H1 (cell line): ENCODE data around the gene ITPK1. TPM values are rescaled to one million over a fixed set of nuclear protein-coding genes. Genes with fewer than 3 reads are reported as not detected.

Experiments used
- CTCF ChIA-PET: fragments of 300-600 bp; sonication (Branson Sonifier 250); formaldehyde crosslinking; loops from one replicate; lab custom pipeline; 2021; ENCODE audit not compliant: partially characterized antibody; lab: Charles Lee
- POLR2A ChIA-PET: fragments of 300-600 bp; sonication (Branson Sonifier 250); formaldehyde crosslinking; loops from one replicate; lab custom pipeline; 2021; ENCODE audit warnings: inconsistent platforms; ENCODE audit not compliant: partially characterized antibody; lab: Charles Lee
- DNase-seq, 2 experiments: peaks; one replicate each; pipeline versions ENCODE4 v3.0.0 to v3.0.0-alpha.2; 2010 to 2022; ENCODE audit warnings: low spot score in 2 of 2, low read depth in 1 of 2, mixed read lengths in 1 of 2
- FAIRE-seq: peaks from 2 replicates; lab custom pipeline; 2011; peaks lifted over from hg19 to GRCh38; lab: Jason Lieb, UNC
- H2AFZ ChIP-seq: 2 replicates; pipeline ENCODE4 v1.8.1; 2012; ENCODE audit warnings: low read length, inconsistent platforms
- H2AK5ac ChIP-seq: 2 replicates; pipeline ENCODE4 v1.6.1; 2013; ENCODE audit warnings: low read depth, low read length
- H2BK120ac ChIP-seq: replicated peaks from 2 replicates; pipeline ENCODE3; 2013; ENCODE audit warnings: low read depth, low read length, inconsistent platforms
- H2BK12ac ChIP-seq: 2 replicates; pipeline ENCODE4 v1.6.1; 2013; ENCODE audit warnings: low read depth, low read length
- H2BK15ac ChIP-seq: 2 replicates; pipeline ENCODE4 v1.6.1; 2013; ENCODE audit warnings: low read length
- H2BK20ac ChIP-seq: 2 replicates; pipeline ENCODE4 v1.6.1; 2013; ENCODE audit warnings: low read length
- H2BK5ac ChIP-seq: 2 replicates; pipeline ENCODE4 v1.6.1; 2013; ENCODE audit warnings: low read depth, low read length
- H3K14ac ChIP-seq: 2 replicates; pipeline ENCODE4 v1.6.1; 2013; ENCODE audit warnings: inconsistent platforms; ENCODE audit not compliant: insufficient read length
- H3K18ac ChIP-seq: 2 replicates; pipeline ENCODE4 v1.6.1; 2013; ENCODE audit warnings: low read length; ENCODE audit errors: extremely low read depth
- H3K23ac ChIP-seq: 2 replicates; pipeline ENCODE4 v1.6.1; 2013; ENCODE audit warnings: inconsistent platforms; ENCODE audit not compliant: insufficient read length
- H3K23me2 ChIP-seq: 2 replicates; pipeline ENCODE4 v1.6.1; 2013; ENCODE audit warnings: low read depth, low read length
- H3K27ac ChIP-seq: 2 replicates; pipeline ENCODE4 v1.6.1; 2011; ENCODE audit warnings: low read depth, low read length, inconsistent platforms
- H3K27me3 ChIP-seq, 4 experiments: replicated peaks in 1 of 4; 1 replicate in 1 of 4; 2 replicates in 3 of 4; pipeline versions ENCODE4 v1.6.1 to v1.8.1; 2011 to 2013; ENCODE audit warnings: low read length in 3 of 4, mild to moderate bottlenecking in 3 of 4, inconsistent platforms in 2 of 4, mixed read lengths in 2 of 4, moderate library complexity in 1 of 4; ENCODE audit not compliant: control insufficient read depth in 3 of 4, insufficient read depth in 3 of 4; ENCODE audit errors: extremely low read depth in 1 of 4
- H3K36me3 ChIP-seq, 4 experiments: 2 replicates each; pipeline versions ENCODE4 v1.6.1 to v1.8.1; 2011 to 2013; ENCODE audit warnings: mild to moderate bottlenecking in 4 of 4, low read length in 3 of 4, moderate library complexity in 2 of 4, control low read depth in 1 of 4, inconsistent platforms in 1 of 4; ENCODE audit not compliant: insufficient read depth in 4 of 4, control insufficient read depth in 2 of 4
- H3K4ac ChIP-seq: replicated peaks from 2 replicates; pipeline ENCODE3; 2013; ENCODE audit warnings: low read length, low read depth, mixed read lengths, inconsistent platforms; ENCODE audit not compliant: insufficient read length
- H3K4me1 ChIP-seq, 4 experiments: replicated peaks in 1 of 4; 1 replicate in 1 of 4; 2 replicates in 3 of 4; pipeline versions ENCODE4 v1.6.1 to v1.8.1; 2011 to 2013; ENCODE audit warnings: low read length in 3 of 4, inconsistent platforms in 2 of 4, mixed read lengths in 1 of 4; ENCODE audit not compliant: insufficient read depth in 4 of 4, control insufficient read depth in 3 of 4
- H3K4me2 ChIP-seq, 2 experiments: 2 replicates each; pipeline versions ENCODE4 v1.6.1 to v1.8.1; 2011 to 2013; ENCODE audit warnings: low read depth in 2 of 2, low read length in 2 of 2, control low read depth in 1 of 2, inconsistent platforms in 1 of 2, mild to moderate bottlenecking in 1 of 2; ENCODE audit not compliant: insufficient read depth in 1 of 2
- H3K4me3 ChIP-seq, 4 experiments: fragments of 200-600, 300-600 bp in 1 of 4; sonication (generic), shearing (Covaris generic), sonication (Bioruptor Twin) in 1 of 4; 2 replicates each; pipeline versions ENCODE4 v1.5.1 to v1.8.1; 2011 to 2016; ENCODE audit warnings: low read length in 4 of 4, low read depth in 3 of 4, control low read depth in 2 of 4, inconsistent platforms in 2 of 4, mild to moderate bottlenecking in 2 of 4, mixed read lengths in 1 of 4, moderate library complexity in 1 of 4; ENCODE audit not compliant: insufficient read depth in 2 of 4; ENCODE audit errors: extremely low read depth in 1 of 4
- H3K56ac ChIP-seq: replicated peaks from 2 replicates; pipeline ENCODE3; 2013; ENCODE audit warnings: low read depth, mild to moderate bottlenecking, mixed read lengths, low read length, inconsistent platforms; ENCODE audit not compliant: insufficient read length
- H3K79me1 ChIP-seq: 2 replicates; pipeline ENCODE4 v1.6.1; 2013; ENCODE audit warnings: low read depth, low read length, control low read depth
- H3K79me2 ChIP-seq, 2 experiments: 2 replicates each; pipeline versions ENCODE4 v1.6.1 to v1.8.1; 2012 to 2013; ENCODE audit warnings: low read length in 2 of 2, mild to moderate bottlenecking in 2 of 2, inconsistent platforms in 1 of 2; ENCODE audit not compliant: insufficient read depth in 2 of 2, control insufficient read depth in 1 of 2
- H3K9ac ChIP-seq, 4 experiments: replicated peaks in 1 of 4; 1 replicate in 1 of 4; 2 replicates in 3 of 4; pipeline versions ENCODE4 v1.6.1 to v1.8.1; 2011 to 2013; ENCODE audit warnings: low read depth in 3 of 4, low read length in 3 of 4, control low read depth in 2 of 4, mild to moderate bottlenecking in 2 of 4, moderate library complexity in 2 of 4, inconsistent platforms in 1 of 4; ENCODE audit errors: extremely low read depth in 1 of 4
- H3K9me3 ChIP-seq, 2 experiments: 2 replicates each; pipeline versions ENCODE4 v1.6.1 to v1.8.1; 2012 to 2013; ENCODE audit warnings: mild to moderate bottlenecking in 2 of 2, moderate library complexity in 2 of 2, control low read depth in 1 of 2, inconsistent platforms in 1 of 2, low read depth in 1 of 2, low read length in 1 of 2, mixed read lengths in 1 of 2; ENCODE audit not compliant: insufficient read depth in 2 of 2
- H4K20me1 ChIP-seq, 2 experiments: replicated peaks in 1 of 2; 2 replicates each; pipeline versions ENCODE3 to v1.8.1; 2011 to 2013; ENCODE audit warnings: inconsistent platforms in 2 of 2, low read length in 2 of 2, mild to moderate bottlenecking in 1 of 2; ENCODE audit not compliant: insufficient read depth in 2 of 2, control insufficient read depth in 1 of 2
- H4K5ac ChIP-seq: 2 replicates; pipeline ENCODE4 v1.6.1; 2013; ENCODE audit warnings: low read length, low read depth, mixed read lengths, inconsistent platforms; ENCODE audit not compliant: insufficient read length
- H4K8ac ChIP-seq: 2 replicates; pipeline ENCODE4 v1.8.0; 2013; ENCODE audit warnings: mild to moderate bottlenecking, moderate library complexity, low read length, inconsistent platforms; ENCODE audit not compliant: insufficient read depth; ENCODE audit errors: extremely low read depth
- H4K91ac ChIP-seq: replicated peaks from 2 replicates; pipeline ENCODE3; 2013; ENCODE audit warnings: low read length, mixed read lengths, inconsistent platforms; ENCODE audit not compliant: insufficient read length
- CEBPB ChIP-seq: IDR thresholded peaks from 2 replicates; pipeline ENCODE4 v1.6.1; 2012; ENCODE audit warnings: low read depth, low read length
- E2F6 ChIP-seq: IDR thresholded peaks from 2 replicates; pipeline ENCODE4 v1.6.1; 2012; ENCODE audit warnings: inconsistent platforms
- EGR1 ChIP-seq: IDR thresholded peaks from 2 replicates; pipeline ENCODE4 v1.6.1; 2011; ENCODE audit warnings: low read depth, low read length, borderline replicate concordance
- EZH2 ChIP-seq: fragments of 200-600 bp; sonication (generic); IDR thresholded peaks from 2 replicates; pipeline ENCODE4 v1.7.1; 2012; ENCODE audit warnings: low read depth, mild to moderate bottlenecking, moderate library complexity, low read length, inconsistent platforms; ENCODE audit not compliant: severe bottlenecking
- MAX ChIP-seq: IDR thresholded peaks from 2 replicates; pipeline ENCODE4 v1.6.1; 2012; ENCODE audit warnings: inconsistent platforms
- POLR2A ChIP-seq, 2 experiments: IDR thresholded peaks; 1 replicate in 1 of 2; 2 replicates in 1 of 2; pipeline ENCODE4 v1.6.1; 2011; ENCODE audit warnings: low read depth in 2 of 2, low read length in 2 of 2, mild to moderate bottlenecking in 2 of 2; ENCODE audit errors: control extremely low read depth in 1 of 2
- POU5F1 ChIP-seq: IDR thresholded peaks from 2 replicates; pipeline ENCODE4 v1.6.1; 2011; ENCODE audit warnings: low read depth, mild to moderate bottlenecking, low read length, moderate library complexity
- RXRA ChIP-seq: IDR thresholded peaks from 2 replicates; pipeline ENCODE4 v1.6.1; 2011; ENCODE audit warnings: low read depth, mild to moderate bottlenecking, low read length, moderate library complexity; ENCODE audit not compliant: insufficient read depth
- SIN3A ChIP-seq, 2 experiments: IDR thresholded peaks in 1 of 2; conservative IDR thresholded peaks in 1 of 2; 2 replicates each; pipeline ENCODE4 v1.6.1; 2011 to 2012; ENCODE audit warnings: low read length in 2 of 2, improper control_type of control experiment in 1 of 2, low read depth in 1 of 2, mild to moderate bottlenecking in 1 of 2
- SUZ12 ChIP-seq: fragments of 200-600 bp; sonication (generic); IDR thresholded peaks from 2 replicates; pipeline ENCODE4 v1.6.1; 2012; ENCODE audit warnings: mild to moderate bottlenecking, inconsistent platforms, low read length, moderate library complexity, mixed read lengths
- TCF12 ChIP-seq: IDR thresholded peaks from 2 replicates; pipeline ENCODE4 v1.6.1; 2011; ENCODE audit warnings: low read depth, mild to moderate bottlenecking, low read length
- TEAD4 ChIP-seq: IDR thresholded peaks from 2 replicates; pipeline ENCODE4 v1.6.1; 2012; ENCODE audit warnings: low read depth, low read length, inconsistent platforms, mixed read lengths
- WGBS, 2 experiments: shearing (Covaris generic) in 1 of 2; methylation state at CpG; one replicate each; pipeline versions ENCODE4 v1.1.6 to v1.1.7; 2013 to 2015; ENCODE audit warnings: low lambda C conversion rate in 2 of 2, mixed read lengths in 2 of 2, inconsistent platforms in 1 of 2, low coverage in 1 of 2, missing lambda C conversion rate in 1 of 2; ENCODE audit not compliant: insufficient replicate concordance in 2 of 2, insufficient coverage in 1 of 2, insufficient read length in 1 of 2; ENCODE audit errors: extremely low coverage in 1 of 2, missing lambda C conversion rate in 1 of 2; 5-methylcytosine and 5-hydroxymethylcytosine counted together
- polyA plus RNA-seq, 7 experiments: library from polyadenylated mRNA; depleted of rRNA in 3 of 7; stranded (reverse) in 5 of 7; unstranded in 2 of 7; fragments of >200 nt in 5 of 7; fragments of 200-250 nt in 2 of 7; gene quantifications; 1 replicate in 5 of 7; 2 replicates in 1 of 7; 4 replicates in 1 of 7; pipeline versions ENCODE4 v1.2.1 to v1.2.3, GENCODE V29; 2011 to 2013; ENCODE audit warnings: missing spikeins in 2 of 7, mixed read lengths in 2 of 7
- total RNA-seq: library from RNA; stranded (reverse); fragmentation: NEBNext Ultra II Directional; extraction: Animal tissue kit (Norgen Biotek cat#: 25700); gene quantifications from 2 replicates; pipeline ENCODE4 v1.2.1, GENCODE V29; 2021

Gene ITPK1
- total and polyA plus RNA-seq, 2 of the 8 experiments (the other 6 are each of a cell fraction or from before 2014, with no cell fraction given), result 108 to 143 TPM

GRCh38 chr14:93055651-93056115, 60.0 kb downstream of the ITPK1 start:
- H3K9ac ChIP-seq, result no peak overlapping the region
- no peaks in the 10 kb centered on the region for H3K36me3 ChIP-seq
- H2AFZ ChIP-seq, result no peak overlapping the region
- H2BK120ac ChIP-seq, result no peak overlapping the region
- no peak overlapping the region for H2BK20ac ChIP-seq
- H4K20me1 ChIP-seq, result peaks cover 2 to 3% of the 10 kb centered on the region in 2 experiments
- 0 out of 2 replicates have a peak overlapping the region, but pooled peaks have one; percentile 42 for H3K27ac ChIP-seq
- no peaks in the 10 kb centered on the region for H3K9me3 ChIP-seq
- H3K4me2 ChIP-seq, result no peak overlapping the region
- H3K4me3 ChIP-seq, result no peak overlapping the region
- DNase-seq, result no peak
- no peak overlapping the region for H4K91ac ChIP-seq
- WGBS, 2 experiments, result 88% methylated on average over 9 of the region's 9 CpGs; no CpG with 5 or more reads in 1 of the 2 experiments
- peaks cover 8 to 44% (median 28%) of the 10 kb centered on the region in 4 experiments for H3K4me1 ChIP-seq
- no peaks in the 10 kb centered on the region for H3K27me3 ChIP-seq
- FAIRE-seq, result no peak
- H4K8ac ChIP-seq, result peak overlapping the region; percentile 23; the same call in 1 of the 2 replicates
- CTCF ChIA-PET, result interaction anchor here (0.9 to 1.9 kb wide), 4 partner anchors 23 to 58 kb away, joined by 3 to 11 read pairs (median 4); no protein-coding TSS in a partner anchor
- H3K4ac ChIP-seq, result peak overlapping the region; percentile 54
- H3K23ac ChIP-seq, result no peak overlapping the region
- peak overlapping the region; percentile 71 for H2BK5ac ChIP-seq
- POLR2A ChIA-PET, result interaction anchor here (1.1 kb wide), 1 partner anchor 22 kb away, joined by 3 read pairs; no protein-coding TSS in a partner anchor
- peaks cover 8% of the 10 kb centered on the region for H3K79me1 ChIP-seq
- H2BK15ac ChIP-seq, result no peak overlapping the region
- peak overlapping the region; percentile 56; the same call in 1 of the 2 replicates for H2AK5ac ChIP-seq
- H3K79me2 ChIP-seq, result peaks cover 0 to 40% of the 10 kb centered on the region in 2 experiments; a peak in 2 of 4 replicates
- H3K56ac ChIP-seq, result no peak overlapping the region
- H3K14ac ChIP-seq, result no peak overlapping the region
- no peaks in the 10 kb centered on the region for H3K23me2 ChIP-seq
- peak overlapping the region; percentile 19; the same call in 1 of the 2 replicates for H3K18ac ChIP-seq
- 0 out of 2 replicates have a peak overlapping the region, but pooled peaks have one; percentile 64 for H2BK12ac ChIP-seq
- no peak overlapping the region for H4K5ac ChIP-seq
- TF ChIP-seq POLR2A (IDR thresholded peaks at IDR 0.05; ENCODE audit: control extremely low read depth in 1 of 2, low read depth in 2 of 2, low read length in 2 of 2) (no peak), POU5F1 (no peak), CEBPB (no peak), EZH2 (no peak), EGR1 (no peak), TCF12 (no peak), MAX (no peak), TEAD4 (no peak), E2F6 (no peak), SUZ12 (no peak), SIN3A (conservative IDR thresholded peaks at IDR 0.05 in 1 of 2, IDR thresholded peaks at IDR 0.05 in 1 of 2; ENCODE audit: low read depth in 1 of 2, low read length in 2 of 2) (no peak), RXRA (no peak)
